GM10248 (cell line): ENCODE data around the gene SOCS1.

Experiments
- CTCF ChIA-PET: fragments of 300-600 bp; sonication (Branson Sonifier 250); formaldehyde crosslinking; extraction: SDS; loops from one replicate; lab custom pipeline; 2021; ENCODE audit warnings: antibody characterized with exemption; lab: Yijun Ruan, JAX
- POLR2A ChIA-PET: fragments of 350-650 bp; sonication (Branson Sonifier 250); formaldehyde crosslinking; extraction: SDS; loops from one replicate; lab custom pipeline; 2020; ENCODE audit warnings: antibody characterized with exemption; lab: Yijun Ruan, JAX
- DNase-seq: peaks from one replicate; pipeline ENCODE4 v3.0.0; 2012; ENCODE audit errors: extremely low spot score
- CTCF ChIP-seq: IDR thresholded peaks from 2 replicates; pipeline ENCODE4 v1.5.1; 2012; ENCODE audit warnings: mild to moderate bottlenecking, low read depth; ENCODE audit errors: extremely low read depth, missing control alignments, control extremely low read depth

The SOCS1 gene

GRCh38 chr16:11299865-11300559 lies 44.0 kb upstream of the SOCS1 start:
- POLR2A ChIA-PET = no interaction called here
- CTCF ChIA-PET = interaction anchor here (1.8 to 4.2 kb wide), 3 partner anchors 10 to 328 kb away, joined by 5 to 36 read pairs (median 25); partner anchors contain the start of gene SOCS1
- no peak for DNase-seq
- TF ChIP-seq CTCF = no peak

- ChIA-PET POLR2A (interaction anchor here (0.6 to 2.8 kb wide), 3 partner anchors 11 to 43 kb away, joined by 3 to 26 read pairs (median 5); partner anchors contain the start of gene SOCS1), CTCF (interaction anchor here (1.1 to 4.2 kb wide), 10 partner anchors 10 to 328 kb away, joined by 3 to 36 read pairs (median 5); partner anchors contain the start of genes PRM1 and SOCS1)
- DNase-seq = peak; percentile 62
Observed at GRCh38 chr16:11298950-11299547, 43.0 kb upstream of the SOCS1 start.

GRCh38 chr16:11298143-11298900 lies 42.3 kb upstream of the SOCS1 start:
- CTCF ChIA-PET = interaction anchor here (0.7 to 4.2 kb wide), 21 partner anchors 9 to 344 kb away, joined by 3 to 36 read pairs (median 4); partner anchors contain the start of genes PRM1, PRM3 and SOCS1
- POLR2A ChIA-PET = interaction anchor here (0.6 to 2.8 kb wide), 2 partner anchors 11 to 43 kb away, joined by 3 to 26 read pairs; partner anchors contain the start of gene SOCS1
- no peak for DNase-seq
- TF ChIP-seq CTCF = no peak

- CTCF ChIA-PET = interaction anchor here (0.8 to 4.2 kb wide), 18 partner anchors 13 to 344 kb away, joined by 3 to 36 read pairs (median 4); partner anchors contain the start of genes PRM1, PRM3 and SOCS1
- POLR2A ChIA-PET = interaction anchor here (2.8 kb wide), 1 partner anchor 42 kb away, joined by 26 read pairs; the partner anchor contains the start of gene SOCS1
- TF ChIP-seq CTCF = no peak
- DNase-seq = peak; percentile 79
Observed at GRCh38 chr16:11297492-11298142, 41.6 kb upstream of the SOCS1 start.

- no peak for TF ChIP-seq CTCF
- CTCF ChIA-PET = interaction anchor here (0.9 to 4.2 kb wide), 10 partner anchors 13 to 343 kb away, joined by 3 to 36 read pairs (median 5); partner anchors contain the start of genes PRM1, PRM3 and SOCS1
- no peak for DNase-seq
- POLR2A ChIA-PET = interaction anchor here (2.8 kb wide), 1 partner anchor 41 kb away, joined by 26 read pairs; the partner anchor contains the start of gene SOCS1
Observed at GRCh38 chr16:11296706-11297491, 40.9 kb upstream of the SOCS1 start.

GRCh38 chr16:11296351-11296705 lies 40.3 kb upstream of the SOCS1 start:
- CTCF ChIA-PET = interaction anchor here (0.9 to 4.2 kb wide), 5 partner anchors 14 to 342 kb away, joined by 3 to 36 read pairs (median 4); partner anchors contain the start of gene SOCS1
- no peak for TF ChIP-seq CTCF
- POLR2A ChIA-PET = no interaction called here
- no peak for DNase-seq
